Caco-2 (cell line): ENCODE measurements around the gene NFIA. TPM values are rescaled to one million over a fixed set of nuclear protein-coding genes. Genes with fewer than 3 reads are reported as not detected.
A peak's percentile ranks its signal among the peaks of the same experiment; 100 is the strongest.

Experiments used
- BruUV-seq: library from RNA; stranded (reverse); fragments of 400-500 nt; replicated peaks from 2 replicates; lab custom pipeline; 2021; lab: Mats Ljungman, UMichigan
- CTCF ChIA-PET: fragments of 300-600 bp; sonication (Branson Sonifier 250); formaldehyde crosslinking; loops from one replicate; lab custom pipeline; 2022; ENCODE audit warnings: antibody characterized with exemption; lab: Charles Lee
- POLR2A ChIA-PET: fragments of 300-600 bp; sonication (Branson Sonifier 250); formaldehyde crosslinking; loops from one replicate; lab custom pipeline; 2022; ENCODE audit warnings: antibody characterized with exemption; lab: Charles Lee
- DNase-seq, 2 experiments: peaks; one replicate each; pipeline versions ENCODE4 v3.0.0 to v3.0.0-alpha.2; 2020 to 2022
- H3K27me3 ChIP-seq: replicated peaks from 2 replicates; pipeline ENCODE4 v1.6.0; 2011; ENCODE audit warnings: low read length; ENCODE audit not compliant: control insufficient read depth, insufficient read depth
- H3K36me3 ChIP-seq: 2 replicates; pipeline ENCODE4 v1.5.1; 2011; ENCODE audit warnings: low read length; ENCODE audit not compliant: control insufficient read depth, insufficient read depth
- H3K4me1 ChIP-seq: fragments of 250-450 bp; sonication (Bioruptor Pico); 2 replicates; pipeline ENCODE4 v1.5.1; 2020; ENCODE audit warnings: mild to moderate bottlenecking
- H3K4me3 ChIP-seq: 2 replicates; pipeline ENCODE4 v1.5.1; 2011; ENCODE audit warnings: low read depth, mild to moderate bottlenecking, control low read depth, low read length
- H3K9me3 ChIP-seq: fragments of 250-450 bp; sonication (Bioruptor Pico); 2 replicates; pipeline ENCODE4 v1.5.1; 2020; ENCODE audit warnings: mild to moderate bottlenecking, moderate library complexity
- H3K27ac Mint-ChIP-seq: one replicate; pipeline ENCODE4 v1.8.0; 2022; ENCODE audit warnings: mixed read lengths; ENCODE audit not compliant: unreplicated experiment
- H3K27me3 Mint-ChIP-seq: one replicate; pipeline ENCODE4 v1.8.0; 2022; ENCODE audit warnings: mixed read lengths; ENCODE audit not compliant: insufficient read depth, unreplicated experiment
- H3K36me3 Mint-ChIP-seq: one replicate; pipeline ENCODE4 v1.8.0; 2022; ENCODE audit warnings: mild to moderate bottlenecking, mixed read lengths; ENCODE audit not compliant: insufficient read depth, unreplicated experiment
- H3K4me1 Mint-ChIP-seq: one replicate; pipeline ENCODE4 v1.8.0; 2022; ENCODE audit warnings: low read depth, mixed read lengths; ENCODE audit not compliant: unreplicated experiment
- H3K4me3 Mint-ChIP-seq: one replicate; pipeline ENCODE4 v1.8.0; 2022; ENCODE audit warnings: mild to moderate bottlenecking, moderate library complexity, mixed read lengths; ENCODE audit not compliant: unreplicated experiment
- H3K9me3 Mint-ChIP-seq: one replicate; pipeline ENCODE4 v1.8.0; 2022; ENCODE audit warnings: mixed read lengths; ENCODE audit not compliant: unreplicated experiment
- intact Hi-C: fragments of 100-400 bp; cut with micrococcal nuclease; formaldehyde crosslinking; loops from one replicate; pipeline ENCODE4 v1.10.0; 2022; ENCODE audit not compliant: unreplicated experiment
- total RNA-seq: library from RNA; stranded (reverse); gene quantifications from 2 replicates; pipeline ENCODE4 v1.2.3, GENCODE V29; 2022
- TF ChIP-seq, protein P1 (sequence below), 2 experiments: fragments of 200-600 bp in 1 of 2; IDR thresholded peaks; 1 replicate in 1 of 2; 2 replicates in 1 of 2; pipeline versions ENCODE4 v1.5.1 to v1.8.0; 2011 to 2022; ENCODE audit warnings: antibody characterized with exemption in 1 of 2, control low read depth in 1 of 2, inconsistent platforms in 1 of 2, low read depth in 1 of 2, low read length in 1 of 2, mild to moderate bottlenecking in 1 of 2, moderate library complexity in 1 of 2; ENCODE audit not compliant: insufficient read depth in 1 of 2, severe bottlenecking in 1 of 2, unreplicated experiment in 1 of 2

Gene NFIA
- total RNA-seq, 1 experiment from 2014 or later, result 1.4 TPM

DNA sequence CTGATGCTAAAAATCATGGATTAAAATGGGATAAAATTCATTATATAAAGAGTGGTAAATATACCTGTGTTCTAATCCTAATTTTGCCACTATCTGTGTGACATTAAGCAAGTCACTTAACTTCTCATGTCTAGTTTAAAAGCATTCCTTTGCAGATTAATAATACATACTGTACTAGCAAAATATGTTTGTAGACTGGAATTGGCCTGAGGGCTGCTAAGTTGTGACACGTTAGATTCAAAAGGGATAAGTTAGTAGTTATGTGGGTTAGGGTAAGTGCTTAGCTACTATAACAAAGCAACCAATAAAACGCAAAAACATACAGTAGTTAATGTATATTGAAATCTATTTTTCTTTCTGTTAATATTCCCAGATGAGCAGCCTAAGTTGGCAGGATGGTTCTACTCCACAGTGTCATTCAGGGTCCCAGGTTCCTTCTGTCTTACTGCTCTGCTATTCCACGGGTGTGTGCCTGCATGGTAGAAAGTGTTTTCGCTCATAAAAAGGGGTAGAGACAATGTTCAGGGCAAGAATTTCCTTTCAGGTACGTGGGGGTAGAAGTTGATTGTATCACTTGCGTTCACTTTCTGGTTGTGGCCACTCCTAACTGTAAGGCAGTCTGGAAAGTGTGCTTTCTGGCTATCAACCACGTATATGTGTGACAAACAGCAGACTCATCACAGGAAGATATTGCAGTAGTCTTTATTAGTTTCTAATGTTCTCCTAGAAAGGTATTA, 239.8 kb downstream of the NFIA start:
- Mint-ChIP-seq H3K9me3 (no peaks in the 10 kb centered on the region), H3K4me3 (no peak overlapping the region), H3K27ac (no peak overlapping the region), H3K27me3 (no peaks in the 10 kb centered on the region), H3K36me3 (no peaks in the 10 kb centered on the region), H3K4me1 (peaks cover 12% of the 10 kb centered on the region)
- intact Hi-C loops, result no loop called here
- TF ChIP-seq, protein P1, sequence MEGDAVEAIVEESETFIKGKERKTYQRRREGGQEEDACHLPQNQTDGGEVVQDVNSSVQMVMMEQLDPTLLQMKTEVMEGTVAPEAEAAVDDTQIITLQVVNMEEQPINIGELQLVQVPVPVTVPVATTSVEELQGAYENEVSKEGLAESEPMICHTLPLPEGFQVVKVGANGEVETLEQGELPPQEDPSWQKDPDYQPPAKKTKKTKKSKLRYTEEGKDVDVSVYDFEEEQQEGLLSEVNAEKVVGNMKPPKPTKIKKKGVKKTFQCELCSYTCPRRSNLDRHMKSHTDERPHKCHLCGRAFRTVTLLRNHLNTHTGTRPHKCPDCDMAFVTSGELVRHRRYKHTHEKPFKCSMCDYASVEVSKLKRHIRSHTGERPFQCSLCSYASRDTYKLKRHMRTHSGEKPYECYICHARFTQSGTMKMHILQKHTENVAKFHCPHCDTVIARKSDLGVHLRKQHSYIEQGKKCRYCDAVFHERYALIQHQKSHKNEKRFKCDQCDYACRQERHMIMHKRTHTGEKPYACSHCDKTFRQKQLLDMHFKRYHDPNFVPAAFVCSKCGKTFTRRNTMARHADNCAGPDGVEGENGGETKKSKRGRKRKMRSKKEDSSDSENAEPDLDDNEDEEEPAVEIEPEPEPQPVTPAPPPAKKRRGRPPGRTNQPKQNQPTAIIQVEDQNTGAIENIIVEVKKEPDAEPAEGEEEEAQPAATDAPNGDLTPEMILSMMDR (IDR thresholded peaks at IDR 0.05; ENCODE audit: insufficient read depth in 1 of 2, low read depth in 1 of 2, low read length in 1 of 2, severe bottlenecking in 1 of 2, unreplicated experiment in 1 of 2), result no peak
- H3K4me3 ChIP-seq, result no peak overlapping the region
- no peaks in the 10 kb centered on the region for H3K36me3 ChIP-seq
- no TSS peak for BruUV-seq
- POLR2A ChIA-PET, result no interaction called here
- no peaks in the 10 kb centered on the region; the same call in 1 of the 2 replicates for H3K4me1 ChIP-seq
- H3K27me3 ChIP-seq, result no peaks in the 10 kb centered on the region
- no peak for DNase-seq
- H3K9me3 ChIP-seq, result no peaks in the 10 kb centered on the region
- CTCF ChIA-PET, result no interaction called here

GRCh38 chr1:61322769-61323168, 240.4 kb downstream of the NFIA start:
- ChIA-PET POLR2A (no interaction called here), CTCF (no interaction called here)
- no peaks in the 10 kb centered on the region; the same call in 1 of the 2 replicates for H3K4me1 ChIP-seq
- Mint-ChIP-seq H3K4me1 (peaks cover 12% of the 10 kb centered on the region), H3K9me3 (no peaks in the 10 kb centered on the region), H3K4me3 (no peak overlapping the region), H3K36me3 (no peaks in the 10 kb centered on the region), H3K27ac (no peak overlapping the region), H3K27me3 (no peaks in the 10 kb centered on the region)
- intact Hi-C loops, result no loop called here
- no peaks in the 10 kb centered on the region for H3K9me3 ChIP-seq
- DNase-seq, result peak in 1 of 2 experiments; percentile 2
- no peaks in the 10 kb centered on the region for H3K27me3 ChIP-seq
- BruUV-seq, result no TSS peak
- no peaks in the 10 kb centered on the region for H3K36me3 ChIP-seq
- no peak overlapping the region for H3K4me3 ChIP-seq
- TF ChIP-seq, protein P1 (IDR thresholded peaks at IDR 0.05; ENCODE audit: insufficient read depth in 1 of 2, low read depth in 1 of 2, low read length in 1 of 2, severe bottlenecking in 1 of 2, unreplicated experiment in 1 of 2), result no peak

GRCh38 chr1:61323681-61324328, 241.4 kb downstream of the NFIA start:
- BruUV-seq, result no TSS peak
- ChIA-PET CTCF (no interaction called here), POLR2A (no interaction called here)
- Mint-ChIP-seq H3K4me3 (no peak overlapping the region), H3K27me3 (no peaks in the 10 kb centered on the region), H3K36me3 (no peaks in the 10 kb centered on the region), H3K27ac (no peak overlapping the region), H3K4me1 (peaks cover 12% of the 10 kb centered on the region), H3K9me3 (no peaks in the 10 kb centered on the region)
- Histone ChIP-seq H3K36me3 (no peaks in the 10 kb centered on the region), H3K9me3 (no peaks in the 10 kb centered on the region), H3K4me1 (no peaks in the 10 kb centered on the region; the same call in 1 of the 2 replicates), H3K4me3 (no peak overlapping the region), H3K27me3 (no peaks in the 10 kb centered on the region)
- intact Hi-C loops, result no loop called here
- no peak for DNase-seq
- TF ChIP-seq, protein P1 (IDR thresholded peaks at IDR 0.05; ENCODE audit: insufficient read depth in 1 of 2, low read depth in 1 of 2, low read length in 1 of 2, severe bottlenecking in 1 of 2, unreplicated experiment in 1 of 2), result no peak
